Activated naive CD8-positive, alpha-beta T cell treated with anti-CD3 and anti-CD28 coated beads, Interleukin-2, amount 50 U/mL, for 24 hours (primary cell): ENCODE results near the gene ADAMTS12.

Experiments used
- ATAC-seq: fragments of 150-1000 bp; cut with Tn5 transposase; one replicate; pipeline ENCODE4 v1.10.0; 2021
- DNase-seq: peaks from one replicate; pipeline ENCODE4 v3.0.0; 2021
- H3K27ac Mint-ChIP-seq: one replicate; pipeline ENCODE4 v1.8.0; 2021; ENCODE audit warnings: mild to moderate bottlenecking, mixed read lengths
- H3K27me3 Mint-ChIP-seq: one replicate; pipeline ENCODE4 v1.8.0; 2021; ENCODE audit warnings: mixed read lengths
- H3K36me3 Mint-ChIP-seq: one replicate; pipeline ENCODE4 v1.8.0; 2021; ENCODE audit warnings: low read depth, mixed read lengths
- H3K4me1 Mint-ChIP-seq: one replicate; pipeline ENCODE4 v1.8.0; 2021; ENCODE audit warnings: mixed read lengths
- H3K4me3 Mint-ChIP-seq: one replicate; pipeline ENCODE4 v1.8.0; 2021; ENCODE audit warnings: mild to moderate bottlenecking, moderate library complexity, mixed read lengths
- H3K9me3 Mint-ChIP-seq: one replicate; pipeline ENCODE4 v1.8.0; 2021; ENCODE audit warnings: mixed read lengths

The ADAMTS12 gene

GRCh38 chr5:33817301-33817700 is 74.5 kb downstream of the ADAMTS12 start:
- H3K4me1 Mint-ChIP-seq = no peaks in the 10 kb centered on the region
- peaks cover 6% of the 10 kb centered on the region for H3K9me3 Mint-ChIP-seq
- no peak overlapping the region for H3K4me3 Mint-ChIP-seq
- ATAC-seq (no peak), DNase-seq (no peak)
- no peaks in the 10 kb centered on the region for H3K36me3 Mint-ChIP-seq
- H3K27ac Mint-ChIP-seq = no peak overlapping the region
- peaks cover 5% of the 10 kb centered on the region for H3K27me3 Mint-ChIP-seq

GRCh38 chr5:33816791-33817190 is 75.0 kb downstream of the ADAMTS12 start:
- Mint-ChIP-seq H3K4me1 (no peaks in the 10 kb centered on the region), H3K4me3 (no peak overlapping the region), H3K27ac (no peak overlapping the region), H3K36me3 (no peaks in the 10 kb centered on the region), H3K27me3 (peaks cover 3% of the 10 kb centered on the region), H3K9me3 (peaks cover 6% of the 10 kb centered on the region)
- no peak for ATAC-seq
- DNase-seq = no peak

- DNase-seq = no peak
- no peak for ATAC-seq
- no peaks in the 10 kb centered on the region for H3K9me3 Mint-ChIP-seq
- no peak overlapping the region for H3K27ac Mint-ChIP-seq
- H3K36me3 Mint-ChIP-seq = no peaks in the 10 kb centered on the region
- no peak overlapping the region for H3K4me3 Mint-ChIP-seq
- H3K4me1 Mint-ChIP-seq = no peaks in the 10 kb centered on the region
- peaks cover 3% of the 10 kb centered on the region for H3K27me3 Mint-ChIP-seq
Observed at GRCh38 chr5:33812746-33813145, 79.0 kb downstream of the ADAMTS12 start.

- DNase-seq (no peak), ATAC-seq (no peak)
- Mint-ChIP-seq H3K9me3 (no peaks in the 10 kb centered on the region), H3K4me3 (no peak overlapping the region), H3K36me3 (no peaks in the 10 kb centered on the region), H3K4me1 (no peaks in the 10 kb centered on the region), H3K27me3 (no peaks in the 10 kb centered on the region), H3K27ac (no peak overlapping the region)
Observed at GRCh38 chr5:33810491-33811120, 81.2 kb downstream of the ADAMTS12 start.

- no peak overlapping the region for H3K4me3 Mint-ChIP-seq
- H3K4me1 Mint-ChIP-seq = no peaks in the 10 kb centered on the region
- H3K27ac Mint-ChIP-seq = no peak overlapping the region
- ATAC-seq (no peak), DNase-seq (no peak)
- no peaks in the 10 kb centered on the region for H3K27me3 Mint-ChIP-seq
- H3K9me3 Mint-ChIP-seq = no peaks in the 10 kb centered on the region
- no peaks in the 10 kb centered on the region for H3K36me3 Mint-ChIP-seq
Observed at GRCh38 chr5:33809936-33810335, 81.9 kb downstream of the ADAMTS12 start.

GRCh38 chr5:33808699-33809098 is 83.1 kb downstream of the ADAMTS12 start:
- H3K4me1 Mint-ChIP-seq = no peaks in the 10 kb centered on the region
- H3K27me3 Mint-ChIP-seq = no peaks in the 10 kb centered on the region
- H3K9me3 Mint-ChIP-seq = no peaks in the 10 kb centered on the region
- H3K36me3 Mint-ChIP-seq = no peaks in the 10 kb centered on the region
- H3K4me3 Mint-ChIP-seq = no peak overlapping the region
- ATAC-seq (no peak), DNase-seq (no peak)
- H3K27ac Mint-ChIP-seq = no peak overlapping the region

GRCh38 chr5:33807771-33808170 is 84.0 kb downstream of the ADAMTS12 start:
- ATAC-seq (no peak), DNase-seq (no peak)
- Mint-ChIP-seq H3K27ac (no peak overlapping the region), H3K27me3 (no peaks in the 10 kb centered on the region), H3K4me1 (no peaks in the 10 kb centered on the region), H3K4me3 (no peak overlapping the region), H3K9me3 (no peaks in the 10 kb centered on the region), H3K36me3 (no peaks in the 10 kb centered on the region)

- Mint-ChIP-seq H3K4me3 (no peak overlapping the region), H3K36me3 (no peaks in the 10 kb centered on the region), H3K27ac (no peak overlapping the region), H3K4me1 (no peaks in the 10 kb centered on the region), H3K9me3 (no peaks in the 10 kb centered on the region), H3K27me3 (no peaks in the 10 kb centered on the region)
- DNase-seq = no peak
- ATAC-seq = no peak
Observed at GRCh38 chr5:33806738-33807442, 84.9 kb downstream of the ADAMTS12 start.

- DNase-seq (no peak), ATAC-seq (no peak)
- no peaks in the 10 kb centered on the region for H3K9me3 Mint-ChIP-seq
- no peak overlapping the region for H3K27ac Mint-ChIP-seq
- no peaks in the 10 kb centered on the region for H3K36me3 Mint-ChIP-seq
- H3K27me3 Mint-ChIP-seq = no peaks in the 10 kb centered on the region
- H3K4me1 Mint-ChIP-seq = no peaks in the 10 kb centered on the region
- no peak overlapping the region for H3K4me3 Mint-ChIP-seq
Observed at GRCh38 chr5:33801292-33801691, 90.5 kb downstream of the ADAMTS12 start.

- no peaks in the 10 kb centered on the region for H3K36me3 Mint-ChIP-seq
- no peaks in the 10 kb centered on the region for H3K27me3 Mint-ChIP-seq
- ATAC-seq (no peak), DNase-seq (no peak)
- no peaks in the 10 kb centered on the region for H3K9me3 Mint-ChIP-seq
- H3K27ac Mint-ChIP-seq = no peak overlapping the region
- H3K4me3 Mint-ChIP-seq = no peak overlapping the region
- no peaks in the 10 kb centered on the region for H3K4me1 Mint-ChIP-seq
Observed at GRCh38 chr5:33800241-33800950, 91.4 kb downstream of the ADAMTS12 start.

GRCh38 chr5:33795496-33795895 is 96.3 kb downstream of the ADAMTS12 start:
- DNase-seq (no peak), ATAC-seq (no peak)
- no peaks in the 10 kb centered on the region for H3K9me3 Mint-ChIP-seq
- H3K4me1 Mint-ChIP-seq = no peaks in the 10 kb centered on the region
- H3K27me3 Mint-ChIP-seq = peaks cover 5% of the 10 kb centered on the region
- H3K4me3 Mint-ChIP-seq = no peak overlapping the region
- H3K27ac Mint-ChIP-seq = no peak overlapping the region
- H3K36me3 Mint-ChIP-seq = no peaks in the 10 kb centered on the region

- Mint-ChIP-seq H3K4me3 (no peak overlapping the region), H3K27ac (no peak overlapping the region), H3K9me3 (no peaks in the 10 kb centered on the region), H3K36me3 (no peaks in the 10 kb centered on the region), H3K4me1 (no peaks in the 10 kb centered on the region), H3K27me3 (peaks cover 5% of the 10 kb centered on the region)
- ATAC-seq = no peak
- DNase-seq = no peak
Observed at GRCh38 chr5:33794550-33795181, 97.1 kb downstream of the ADAMTS12 start.

- peaks cover 5% of the 10 kb centered on the region for H3K27me3 Mint-ChIP-seq
- no peak overlapping the region for H3K4me3 Mint-ChIP-seq
- H3K27ac Mint-ChIP-seq = no peak overlapping the region
- H3K4me1 Mint-ChIP-seq = no peaks in the 10 kb centered on the region
- ATAC-seq (no peak), DNase-seq (no peak)
- no peaks in the 10 kb centered on the region for H3K36me3 Mint-ChIP-seq
- H3K9me3 Mint-ChIP-seq = no peaks in the 10 kb centered on the region
Observed at GRCh38 chr5:33793836-33794549, 97.8 kb downstream of the ADAMTS12 start.

GRCh38 chr5:33793276-33793675 is 98.5 kb downstream of the ADAMTS12 start:
- ATAC-seq = no peak
- peaks cover 5% of the 10 kb centered on the region for H3K27me3 Mint-ChIP-seq

More at GRCh38 chr5:33793276-33793675, 98.5 kb downstream of the ADAMTS12 start:
- H3K9me3 Mint-ChIP-seq = no peaks in the 10 kb centered on the region
- H3K4me3 Mint-ChIP-seq = no peak overlapping the region
- DNase-seq = no peak
- H3K27ac Mint-ChIP-seq = no peak overlapping the region
- no peaks in the 10 kb centered on the region for H3K4me1 Mint-ChIP-seq
- H3K36me3 Mint-ChIP-seq = no peaks in the 10 kb centered on the region
